Measurements from ENCODE around the gene FOXP2.
"Not testable (repeated sequence)": the region's sequence is repeated elsewhere in the genome, so short reads cannot be mapped to it uniquely, and the experiment has no call there.

DNA sequence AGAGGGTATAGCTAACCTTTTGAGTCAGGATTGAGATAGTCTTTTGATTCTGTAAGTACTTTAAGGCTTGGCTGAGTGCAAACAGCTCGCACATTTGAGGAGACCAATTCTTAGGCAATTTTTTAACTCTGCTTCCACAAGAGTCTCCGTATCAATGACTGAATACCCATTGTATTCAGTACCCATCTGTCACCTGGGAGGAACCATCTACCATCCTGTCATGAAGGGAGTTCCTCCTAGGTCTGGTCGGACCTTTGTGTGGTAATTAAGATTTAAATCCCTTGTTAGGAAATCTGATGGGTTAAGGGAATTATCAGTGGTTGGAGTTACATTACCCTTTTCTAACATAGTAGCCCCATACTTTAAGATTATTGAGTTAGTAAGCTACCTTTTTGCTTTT lies 30.3 kb upstream of the FOXP2 start:
- TF ChIP-seq PLRG1 (conservative IDR thresholded peaks at IDR 0.05); ZNF496 (CRISPR knock-in tag; IDR thresholded peaks at IDR 0.05; ENCODE audit: insufficient replicate concordance); POLR2A (IDR thresholded peaks at IDR 0.05; ENCODE audit: insufficient read depth in 1 of 2, low read depth in 2 of 2, low read length in 2 of 2); CTCF (CRISPR knock-in tag; IDR thresholded peaks at IDR 0.05); MAFG (CRISPR knock-in tag; IDR thresholded peaks at IDR 0.05); SMAD1 (CRISPR knock-in tag; IDR thresholded peaks at IDR 0.05; ENCODE audit: borderline replicate concordance, low read depth); ZSCAN31 (CRISPR knock-in tag; IDR thresholded peaks at IDR 0.05; ENCODE audit: low read depth); EED (CRISPR knock-in tag; IDR thresholded peaks at IDR 0.05): not testable (repeated sequence)
- TF ChIP-seq, protein P1, sequence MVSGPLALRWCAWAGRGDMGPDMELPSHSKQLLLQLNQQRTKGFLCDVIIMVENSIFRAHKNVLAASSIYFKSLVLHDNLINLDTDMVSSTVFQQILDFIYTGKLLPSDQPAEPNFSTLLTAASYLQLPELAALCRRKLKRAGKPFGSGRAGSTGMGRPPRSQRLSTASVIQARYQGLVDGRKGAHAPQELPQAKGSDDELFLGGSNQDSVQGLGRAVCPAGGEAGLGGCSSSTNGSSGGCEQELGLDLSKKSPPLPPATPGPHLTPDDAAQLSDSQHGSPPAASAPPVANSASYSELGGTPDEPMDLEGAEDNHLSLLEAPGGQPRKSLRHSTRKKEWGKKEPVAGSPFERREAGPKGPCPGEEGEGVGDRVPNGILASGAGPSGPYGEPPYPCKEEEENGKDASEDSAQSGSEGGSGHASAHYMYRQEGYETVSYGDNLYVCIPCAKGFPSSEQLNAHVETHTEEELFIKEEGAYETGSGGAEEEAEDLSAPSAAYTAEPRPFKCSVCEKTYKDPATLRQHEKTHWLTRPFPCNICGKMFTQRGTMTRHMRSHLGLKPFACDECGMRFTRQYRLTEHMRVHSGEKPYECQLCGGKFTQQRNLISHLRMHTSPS (CRISPR knock-in tag; IDR thresholded peaks at IDR 0.05; ENCODE audit: low read depth) = not testable (repeated sequence)
